NCI-H2171 treated with DMSO at 0.1 percent for 48 hours (cell line): Measurements from ENCODE around the gene MTHFR.

Experiments used
- DNase-seq: peaks from one replicate; lab custom pipeline; 2025; lab: John Stamatoyannopoulos, UW

MTHFR gene

DNA sequence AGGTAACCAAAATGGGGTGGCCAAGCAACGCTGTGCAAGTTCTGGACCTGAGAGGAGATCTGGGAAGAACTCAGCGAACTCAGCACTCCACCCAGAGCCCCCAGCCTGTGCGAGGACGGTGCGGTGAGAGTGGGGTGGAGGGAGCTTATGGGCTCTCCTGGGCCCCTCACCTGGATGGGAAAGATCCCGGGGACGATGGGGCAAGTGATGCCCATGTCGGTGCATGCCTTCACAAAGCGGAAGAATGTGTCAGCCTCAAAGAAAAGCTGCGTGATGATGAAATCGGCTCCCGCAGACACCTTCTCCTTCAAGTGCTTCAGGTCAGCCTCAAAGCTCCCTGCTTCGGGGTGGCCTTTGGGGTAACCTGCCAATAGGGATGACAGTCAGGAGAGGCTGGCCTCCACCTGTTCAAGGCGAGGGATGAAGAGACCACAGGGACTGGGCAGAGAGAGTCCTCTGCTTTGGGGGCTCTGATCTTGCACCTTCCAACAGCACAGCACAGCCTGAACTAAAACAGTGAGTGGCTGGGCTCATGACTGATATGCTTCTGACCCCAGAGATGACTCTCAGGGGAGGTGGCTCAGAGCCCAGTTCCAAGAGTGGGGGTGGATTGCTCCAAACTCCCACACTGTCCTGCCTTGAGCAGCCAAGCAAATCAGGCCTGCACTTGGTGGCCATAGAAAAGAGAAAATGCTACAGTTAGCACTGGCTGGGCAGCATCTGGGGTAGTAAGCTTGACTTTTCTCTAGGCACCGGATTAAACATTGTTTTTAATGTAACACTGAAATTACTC, 9.5 kb downstream of the MTHFR start:
- no peak for DNase-seq

DNA sequence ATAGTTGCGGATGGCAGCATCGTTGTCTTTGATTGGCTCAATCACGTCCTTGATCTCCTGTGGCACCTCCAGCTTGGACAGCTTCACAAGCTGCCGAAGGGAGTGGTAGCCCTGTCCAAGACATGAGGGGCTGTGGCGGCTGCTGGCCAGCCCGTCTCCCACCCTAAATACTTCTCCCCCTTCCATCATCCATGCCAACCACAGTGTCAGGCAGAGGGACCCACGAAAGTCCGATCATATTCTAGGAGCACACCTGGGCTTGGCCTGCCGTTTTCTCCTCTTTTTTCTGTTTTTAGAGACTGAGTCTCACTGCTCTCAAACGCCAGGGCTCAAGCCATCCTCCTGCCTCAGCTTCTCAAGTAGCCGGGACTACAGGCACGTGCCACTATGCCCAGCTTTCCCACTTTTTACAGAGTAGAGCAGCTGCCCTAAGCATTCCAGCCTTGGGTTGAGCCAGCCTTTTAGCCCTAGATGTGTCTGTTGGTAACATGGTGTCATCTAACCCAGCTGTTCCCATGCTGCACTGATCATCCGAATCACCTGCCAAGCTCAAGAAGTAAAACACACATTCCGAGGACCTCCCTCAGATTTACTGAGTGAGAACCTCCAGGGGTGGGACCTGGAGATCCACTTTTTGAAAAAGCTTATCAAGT, 10.4 kb downstream of the MTHFR start:
- no peak for DNase-seq

DNA sequence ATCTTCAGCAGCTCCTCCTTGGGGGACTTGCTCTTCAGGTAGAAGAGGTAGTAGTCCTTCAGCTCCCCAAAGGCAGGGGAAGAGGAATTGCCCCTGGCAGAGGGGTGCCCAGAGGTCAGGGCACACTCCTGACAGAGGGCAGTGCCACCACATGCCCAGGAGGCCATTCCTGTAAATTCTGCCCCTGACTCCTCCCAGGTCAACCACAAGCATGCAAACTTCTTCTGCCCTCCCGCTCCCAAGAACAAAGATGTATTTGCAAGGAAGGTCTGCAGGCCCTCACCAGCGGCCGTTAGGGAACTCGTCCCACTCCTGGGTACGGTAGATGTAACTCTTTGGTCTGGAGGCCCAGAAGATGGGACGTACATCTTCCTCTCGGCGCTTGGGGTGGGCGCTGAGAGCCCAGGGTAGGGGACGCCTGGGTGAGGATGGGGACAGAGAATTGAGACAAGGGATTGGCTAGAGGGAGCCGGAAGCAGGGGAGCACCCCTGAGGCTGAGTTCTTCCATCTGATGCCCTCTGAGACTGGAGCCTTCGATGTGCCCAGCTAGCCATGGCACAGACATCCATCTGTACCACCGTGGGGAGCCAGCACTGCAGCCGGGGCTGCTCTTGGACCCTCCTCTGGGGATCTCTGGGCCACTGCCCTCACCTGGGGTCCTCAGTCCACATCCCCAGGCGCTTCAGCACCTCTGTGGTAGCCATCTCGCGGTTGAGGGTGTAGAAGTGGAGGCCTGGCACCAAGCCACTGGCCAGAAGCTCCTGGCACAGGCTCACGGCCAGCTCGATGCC, 11.1 kb downstream of the MTHFR start:
- DNase-seq = no peak

DNA sequence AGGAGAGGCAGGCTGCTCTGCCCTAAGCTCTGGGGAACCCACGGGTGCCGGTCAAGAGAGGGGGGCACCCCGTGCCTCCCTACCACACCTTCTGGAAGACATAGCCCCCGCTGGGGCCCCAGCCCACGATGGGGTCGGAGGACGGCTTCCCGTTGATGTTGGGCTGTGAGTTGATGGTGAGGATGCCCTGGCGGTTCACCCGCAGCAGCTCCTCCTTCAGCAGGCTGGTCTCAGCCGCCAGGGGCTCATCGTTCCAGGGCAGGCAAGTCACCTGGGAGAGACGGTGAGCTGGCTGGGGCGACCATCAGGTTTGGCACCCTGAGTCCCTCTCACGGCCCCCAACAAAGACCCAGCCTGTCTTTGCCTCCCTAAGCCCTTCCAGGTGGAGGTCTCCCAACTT, 11.9 kb downstream of the MTHFR start:
- DNase-seq = no peak

DNA sequence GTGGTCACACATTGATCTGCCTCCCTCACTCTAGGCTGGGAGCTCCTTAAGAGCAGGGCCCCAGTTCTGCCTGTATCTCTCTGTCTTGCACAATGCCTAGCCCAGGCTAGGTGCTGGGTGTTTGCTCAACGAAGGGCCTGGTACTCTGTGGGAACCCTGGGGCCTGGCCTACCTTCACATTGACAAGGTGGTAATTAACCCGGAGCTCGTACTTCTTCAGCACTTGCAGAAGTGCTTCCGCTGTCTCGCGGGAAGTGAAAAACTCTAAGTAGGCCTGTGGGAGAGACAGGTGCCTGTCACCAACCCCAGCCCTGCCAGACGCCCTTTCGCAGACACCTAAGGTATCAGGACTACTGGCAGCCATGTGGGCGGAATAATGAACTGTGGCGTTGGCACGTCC, 13.7 kb downstream of the MTHFR start:
- DNase-seq = no peak

DNA sequence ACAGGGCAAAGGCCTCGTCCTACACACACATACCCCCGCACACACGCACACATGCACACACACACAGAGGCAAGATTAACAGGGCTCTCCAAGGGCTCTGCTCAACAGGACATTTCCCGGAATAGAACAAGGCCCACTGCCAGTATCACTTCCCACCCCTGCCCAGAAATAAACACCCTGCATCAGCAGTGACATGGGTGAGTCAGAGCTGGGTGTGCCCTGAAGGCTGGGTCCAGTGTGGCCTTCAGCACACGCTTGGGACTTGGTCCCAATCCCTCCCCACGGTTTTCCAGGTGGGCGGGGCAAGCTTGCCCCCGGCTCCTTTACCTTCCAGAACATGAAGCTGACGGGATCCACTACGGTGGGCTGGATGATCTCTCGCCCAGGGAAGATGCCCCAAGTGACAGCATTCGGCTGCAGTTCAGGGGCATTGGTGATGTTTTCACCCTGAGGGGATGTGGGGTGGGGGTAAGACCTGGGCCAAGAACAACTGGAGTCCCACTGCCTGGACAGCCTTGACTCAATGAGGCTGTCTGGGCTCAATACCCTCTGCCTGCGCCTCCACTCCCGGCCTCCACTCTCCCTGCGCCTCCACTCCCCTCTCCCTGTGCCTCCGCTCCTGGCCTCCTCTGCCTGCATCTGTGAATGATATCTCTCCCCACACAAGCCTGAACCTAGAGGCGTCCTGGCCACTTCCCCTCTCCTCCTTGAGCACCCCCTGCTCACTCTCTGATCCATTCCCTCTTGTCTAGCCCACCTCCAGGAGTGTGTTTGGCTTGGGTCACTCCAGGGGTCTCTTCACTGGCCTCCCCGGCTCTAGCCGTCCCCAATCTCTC, 14.7 kb downstream of the MTHFR start:
- DNase-seq = no peak

DNA sequence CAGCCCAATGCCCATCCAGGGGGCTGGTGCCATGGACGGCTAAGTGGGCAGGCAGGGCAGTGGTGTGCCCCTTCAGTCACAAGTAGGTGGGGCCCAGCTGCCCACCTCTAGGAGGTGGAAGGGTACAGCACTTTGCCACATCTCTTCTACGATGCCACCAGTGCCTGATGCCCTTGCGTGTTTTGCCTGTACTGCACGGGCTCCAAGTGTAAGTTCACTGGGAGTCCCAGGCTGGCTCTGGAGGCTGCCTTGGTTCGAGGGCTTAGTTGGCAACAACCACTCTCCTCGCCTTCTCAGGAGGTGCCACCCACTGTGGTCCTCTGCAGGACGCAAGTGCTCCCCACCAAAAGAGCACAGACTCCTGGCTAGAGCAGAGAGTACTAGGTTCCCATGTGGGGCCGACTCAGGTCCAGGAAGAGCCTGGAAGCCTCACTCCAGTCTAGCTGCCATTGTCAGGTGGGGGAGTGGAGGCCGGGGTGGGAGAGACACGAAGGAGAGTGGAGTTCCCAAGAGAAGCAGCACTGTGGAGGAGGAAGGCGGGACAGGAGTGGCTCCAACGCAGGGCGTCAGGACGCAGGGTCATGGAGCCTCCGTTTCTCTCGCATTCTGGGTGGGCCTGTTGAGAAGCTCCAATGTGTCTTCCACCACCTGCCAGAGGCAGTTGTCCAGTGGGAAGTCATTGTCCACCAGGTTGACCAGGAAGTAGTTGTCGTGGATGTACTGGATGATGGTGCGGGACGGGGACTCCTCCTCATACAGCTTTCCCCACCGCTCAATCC, 15.5 kb downstream of the MTHFR start:
- no peak for DNase-seq

DNA sequence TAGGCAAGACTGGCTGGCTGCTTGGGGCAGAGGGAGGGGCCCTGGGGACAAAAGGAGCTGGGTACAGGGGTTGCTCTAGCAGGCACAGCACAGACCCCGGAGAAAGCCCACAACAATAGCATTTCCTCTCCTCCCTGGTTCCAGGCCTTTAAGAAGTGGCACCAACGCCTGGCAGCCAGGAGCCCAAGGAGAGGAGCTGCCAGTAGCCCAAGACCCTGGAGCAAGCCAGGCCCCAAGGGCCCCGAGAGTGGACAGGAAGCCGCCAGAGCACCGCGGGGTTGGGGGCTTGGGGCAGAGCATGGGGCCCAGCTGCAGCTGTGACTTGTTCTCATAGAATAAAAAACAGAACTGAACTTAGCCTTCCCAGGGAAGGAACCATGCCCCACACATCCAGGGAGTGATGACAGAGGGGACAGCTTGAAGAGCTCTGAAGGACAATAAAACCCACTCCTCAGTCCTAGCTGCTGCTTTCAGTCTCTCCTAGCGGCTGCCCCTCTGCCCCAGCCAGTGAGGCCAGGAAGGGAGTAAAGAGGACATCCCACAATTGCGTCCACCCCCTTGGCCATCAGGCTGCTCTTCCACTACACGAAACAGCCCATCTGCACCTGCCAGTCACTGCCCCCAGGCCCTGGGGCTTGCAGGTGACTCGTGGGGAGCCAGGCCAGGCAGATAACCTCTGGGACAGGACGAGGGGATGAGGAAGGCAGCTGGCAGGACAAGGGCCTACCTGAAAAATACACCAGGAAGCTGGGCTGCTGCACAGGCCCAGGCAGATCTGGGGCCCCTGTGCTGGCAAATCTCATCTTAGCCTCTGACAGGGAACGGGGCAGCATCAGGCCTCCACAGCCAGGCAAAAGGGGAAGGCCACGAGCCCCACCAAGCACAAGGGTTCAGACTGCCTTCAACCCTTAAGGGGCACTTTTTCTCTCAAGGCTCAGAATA, 16.4 kb downstream of the MTHFR start:
- no peak for DNase-seq

DNA sequence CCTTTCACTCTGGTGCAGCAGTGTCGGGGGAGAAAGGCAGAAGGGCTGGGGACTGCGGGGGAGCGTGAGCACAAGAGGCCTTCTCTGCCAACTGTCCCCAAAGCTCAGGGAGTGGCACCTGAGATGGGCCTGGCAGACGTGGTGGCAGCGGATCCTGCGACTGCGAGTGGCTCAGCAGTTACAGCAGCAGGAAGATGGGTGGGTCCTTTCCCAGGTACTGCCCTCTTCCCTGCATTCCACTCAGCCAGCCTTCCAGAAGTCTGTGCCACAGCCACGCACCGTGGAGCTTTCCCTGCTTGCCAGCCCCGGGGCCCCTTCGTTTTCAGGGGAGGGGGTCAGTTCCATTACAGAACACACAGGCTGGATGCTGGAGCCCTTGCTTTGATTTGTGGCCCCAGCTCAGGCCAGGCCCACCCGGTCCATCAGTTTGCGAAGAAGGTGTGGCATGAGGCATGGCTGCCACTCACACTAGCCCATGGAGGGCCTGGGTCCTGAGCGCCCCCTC, 17.2 kb downstream of the MTHFR start:
- no peak for DNase-seq

DNA sequence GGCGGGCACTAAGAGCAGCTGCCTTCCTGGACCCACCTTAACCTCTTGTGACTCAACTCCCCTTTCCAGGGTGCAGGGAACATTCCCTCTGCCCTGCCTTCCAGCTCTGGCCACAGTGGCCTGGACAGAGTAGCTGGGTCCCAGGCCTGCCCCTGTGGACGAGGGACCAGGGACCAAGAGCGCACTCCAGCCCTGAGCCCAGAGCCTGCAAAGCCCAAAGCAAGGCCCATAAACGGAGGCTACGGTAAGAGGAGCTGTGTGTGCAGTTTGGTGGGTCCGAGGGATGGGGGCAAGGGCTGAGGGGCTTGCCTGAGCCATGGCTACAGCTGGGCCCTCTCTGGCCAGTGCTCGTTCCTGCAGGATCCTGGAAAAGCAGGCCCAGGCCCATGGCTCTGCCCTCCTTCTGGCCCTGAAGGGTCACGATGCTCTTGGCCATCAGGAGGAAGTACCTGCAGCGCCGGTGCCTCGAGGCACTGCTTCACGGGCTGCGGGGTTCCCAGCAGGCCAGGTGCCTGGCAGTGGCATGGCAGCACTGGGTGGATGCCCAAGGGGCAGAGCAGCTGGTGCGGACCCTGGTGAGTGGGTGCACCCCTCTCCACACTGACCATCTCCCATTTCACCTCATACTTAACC, 17.8 kb downstream of the MTHFR start:
- no peak for DNase-seq

DNA sequence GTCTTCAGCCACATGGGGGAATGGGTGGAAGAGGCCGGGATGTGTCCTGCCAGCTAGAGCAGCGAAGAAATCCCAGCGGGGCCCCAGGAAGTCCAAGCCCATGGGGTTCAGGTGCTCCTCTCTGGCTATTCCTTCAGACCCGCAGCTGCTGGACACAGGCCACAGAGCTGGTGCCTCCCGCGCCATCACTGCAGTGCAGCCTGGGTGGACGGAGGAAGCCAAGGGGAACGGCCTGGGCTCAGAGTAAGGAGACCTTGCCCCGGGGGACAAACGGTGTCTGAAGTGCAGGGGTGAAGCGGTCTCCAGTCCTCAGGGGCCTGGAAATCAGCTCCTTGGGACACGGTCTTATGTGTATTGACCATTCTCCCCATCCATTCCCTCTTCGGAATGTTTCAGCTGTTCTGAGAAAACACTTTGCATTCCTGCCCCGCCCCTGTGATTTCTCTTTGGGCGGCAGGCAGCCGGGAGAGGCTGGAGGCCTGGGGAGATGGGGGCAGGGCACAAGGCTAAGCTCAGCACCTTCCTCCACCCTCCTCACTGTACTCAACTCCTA, 18.4 kb downstream of the MTHFR start:
- DNase-seq = no peak

DNA sequence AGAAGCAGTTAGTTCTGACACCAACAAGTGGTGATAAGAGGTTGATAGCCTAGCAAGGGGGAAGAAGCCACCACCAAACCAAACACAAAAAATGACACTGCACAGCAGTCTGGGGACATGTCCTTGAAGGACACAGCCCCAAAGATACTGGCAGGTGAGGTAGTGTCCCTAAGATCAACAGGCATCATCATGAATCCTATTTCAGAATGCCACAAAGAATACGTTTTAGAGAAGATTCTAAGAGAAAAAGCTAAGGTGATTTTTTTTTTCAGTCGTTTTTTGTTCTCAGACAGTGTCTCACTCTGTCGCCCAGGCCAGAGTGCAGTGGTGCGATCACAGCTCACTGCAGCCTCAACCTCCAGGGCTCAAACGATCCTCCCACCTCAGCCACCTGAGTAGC, 19.6 kb downstream of the MTHFR start:
- no peak for DNase-seq

DNA sequence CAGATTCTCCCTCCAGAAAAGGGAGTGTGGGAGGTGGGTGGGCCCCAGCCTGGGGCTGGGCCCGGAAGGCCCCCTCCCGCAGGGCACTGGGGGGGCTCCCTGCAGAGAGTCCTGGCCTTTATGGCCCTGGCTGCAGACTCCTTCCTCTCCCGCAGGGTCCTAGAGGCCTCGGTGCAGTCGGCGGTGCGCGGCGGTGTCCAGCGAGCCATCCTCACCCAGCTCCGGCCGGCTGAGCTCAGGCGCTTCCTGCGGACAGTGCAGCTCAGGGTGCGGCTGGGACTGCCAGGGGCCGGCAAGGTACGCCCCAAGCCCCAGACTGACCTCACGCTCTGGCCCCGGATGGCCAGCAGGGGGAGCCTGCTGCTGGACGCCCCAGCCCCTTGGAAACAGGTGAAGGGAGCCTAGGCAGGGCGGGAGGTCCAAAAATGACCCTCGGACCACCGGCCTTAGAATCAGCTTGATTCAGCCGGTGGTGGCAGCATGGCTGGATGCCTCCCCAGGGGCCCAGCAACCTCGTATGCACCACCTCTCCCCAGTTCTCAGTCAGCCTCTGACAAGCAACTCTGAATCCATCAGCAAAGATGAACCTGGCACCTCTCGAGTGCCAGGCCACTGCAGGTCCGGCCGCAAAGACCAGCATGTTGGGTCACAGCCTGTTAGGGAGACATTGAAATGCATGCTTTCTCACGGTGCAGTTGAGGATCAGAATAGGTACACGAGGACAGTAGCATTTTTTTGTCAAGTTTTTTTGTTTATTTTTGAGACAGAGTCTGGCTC, 20.6 kb downstream of the MTHFR start:
- DNase-seq = no peak

DNA sequence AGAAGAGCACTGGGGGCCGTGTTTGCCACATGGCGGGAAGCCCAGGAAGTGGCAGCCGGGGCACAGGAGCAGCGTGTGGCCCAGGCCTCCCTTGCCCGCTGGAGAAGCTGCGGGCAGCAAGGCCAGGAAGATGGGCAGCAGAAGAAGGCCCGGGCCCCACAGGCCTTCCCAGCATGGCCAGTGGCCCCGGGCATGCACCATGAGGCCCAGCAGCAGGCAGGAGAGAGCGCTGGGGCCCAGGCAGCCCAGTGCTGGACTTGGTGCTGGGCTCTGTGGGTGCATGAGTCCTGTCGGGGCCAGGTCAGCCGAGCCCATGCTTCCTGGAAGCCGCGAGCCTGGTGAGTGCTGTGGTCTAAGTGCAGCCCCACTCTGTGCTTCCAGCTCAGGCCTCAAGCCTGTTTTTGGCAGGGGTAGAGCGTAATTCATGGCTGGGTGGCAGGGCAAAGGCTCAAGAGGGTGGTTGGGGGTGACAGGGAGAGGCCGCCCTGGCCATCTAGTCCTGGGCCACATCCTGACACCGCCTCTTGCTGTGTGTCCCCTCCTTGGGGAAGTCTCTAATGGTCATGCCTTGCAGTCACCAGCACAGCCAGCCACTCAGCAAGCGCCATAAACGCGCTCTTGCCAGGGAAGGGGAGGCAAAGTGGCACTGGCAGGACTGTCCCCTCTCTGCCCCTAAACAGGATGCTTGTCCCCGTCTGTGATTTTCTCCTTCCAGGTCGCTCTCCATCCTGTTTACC, 21.3 kb downstream of the MTHFR start:
- no peak for DNase-seq

DNA sequence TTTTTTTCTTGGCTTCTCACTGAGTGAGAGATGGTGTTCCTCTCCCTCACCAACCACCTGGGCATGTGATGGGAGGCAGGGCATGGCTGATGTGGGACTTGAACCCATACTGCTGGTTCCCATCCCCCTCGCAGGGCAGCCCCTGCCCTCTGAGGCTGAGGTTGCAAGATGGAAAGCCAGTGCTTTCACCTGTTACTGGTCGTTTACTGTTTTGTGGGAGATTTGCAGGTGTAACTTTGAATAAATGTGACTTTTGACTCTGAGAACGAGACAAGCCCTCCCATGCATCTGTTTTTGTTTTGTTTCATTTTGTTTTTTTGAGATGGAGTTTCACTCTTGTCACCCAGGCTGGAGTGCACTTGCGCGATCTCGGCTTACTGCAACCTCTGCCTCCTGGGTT, 22.2 kb downstream of the MTHFR start:
- no peak for DNase-seq

DNA sequence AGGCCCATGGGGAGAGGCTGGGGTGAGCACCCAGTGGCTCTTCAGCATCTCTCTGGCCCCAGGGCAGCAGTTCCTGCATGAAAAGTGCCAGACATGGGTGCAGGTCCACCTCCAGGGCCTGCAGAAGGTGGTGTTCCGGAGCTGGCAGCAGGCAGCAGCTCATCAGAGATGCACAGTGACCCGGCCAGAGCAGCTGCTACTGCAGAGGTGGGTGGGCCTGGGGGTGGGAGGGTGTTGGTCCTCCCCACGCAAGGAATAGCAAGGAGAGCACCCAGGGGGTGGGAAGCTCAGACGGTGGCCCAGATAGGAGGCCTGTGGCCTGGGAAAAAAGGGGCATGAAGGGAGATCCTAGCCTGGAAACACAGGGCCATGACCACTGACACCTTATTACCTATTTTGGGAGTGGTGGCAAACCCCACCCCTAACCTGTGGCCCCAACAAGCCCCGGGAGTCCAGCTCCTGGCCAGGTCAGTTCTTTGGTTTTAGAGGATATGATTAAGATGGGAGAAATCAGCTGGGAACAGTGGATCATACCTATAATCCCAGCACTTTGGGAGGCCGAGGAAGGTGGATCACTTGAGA, 23.5 kb downstream of the MTHFR start:
- no peak for DNase-seq

DNA sequence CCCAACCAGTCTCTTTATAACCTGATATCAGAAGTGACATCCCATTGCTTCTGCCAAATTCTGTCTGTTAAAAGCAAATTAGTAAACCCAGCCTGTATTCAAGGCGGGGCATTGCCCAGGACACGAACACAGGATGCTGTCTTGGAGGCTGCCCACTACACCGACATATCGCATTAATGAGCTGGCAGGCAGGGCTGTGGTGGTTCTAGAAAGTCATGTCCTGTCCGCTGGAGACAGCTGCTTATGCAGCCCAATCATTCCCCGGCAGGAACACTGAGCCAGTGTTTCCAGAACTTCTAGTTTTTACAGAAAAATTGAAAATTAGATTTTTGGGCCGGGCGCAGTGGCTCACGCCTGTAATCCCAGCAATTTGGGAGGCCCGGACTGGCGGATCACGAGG, 24.5 kb downstream of the MTHFR start:
- DNase-seq = no peak
